Neural cell (in vitro differentiated cells): ENCODE results near the gene BABAM2. TPM values are rescaled to one million over a fixed set of nuclear protein-coding genes. Genes with fewer than 3 reads are reported as not detected.

Experiments
- H2AFZ ChIP-seq: fragments of 200-600, 300-800 bp; sonication (generic), shearing (Covaris generic); 2 replicates; pipeline ENCODE4 v1.6.0; 2014; ENCODE audit warnings: low read depth, mild to moderate bottlenecking, antibody characterized with exemption, low read length, moderate library complexity
- H3F3A ChIP-seq: fragments of 200-600 bp; shearing (Covaris generic); 2 replicates; pipeline ENCODE4 v1.6.1; 2016; ENCODE audit warnings: mild to moderate bottlenecking, moderate library complexity, mixed read lengths, antibody characterized with exemption, low read length; ENCODE audit not compliant: insufficient read depth, poor library complexity, severe bottlenecking
- H3K27ac ChIP-seq: fragments of 200-600, 300-800 bp; sonication (generic), shearing (Covaris generic); 2 replicates; pipeline ENCODE4 v1.5.1; 2014; ENCODE audit warnings: mild to moderate bottlenecking, low read length, moderate library complexity
- H3K27me3 ChIP-seq: fragments of 300-800, 200-600 bp; sonication (generic), shearing (Covaris generic); 2 replicates; pipeline ENCODE4 v1.6.0; 2014; ENCODE audit warnings: mild to moderate bottlenecking, low read depth, low read length, moderate library complexity; ENCODE audit not compliant: insufficient read depth
- H3K36me3 ChIP-seq: fragments of 300-800, 200-600 bp; sonication (generic), shearing (Covaris generic); 2 replicates; pipeline ENCODE4 v1.5.1; 2014; ENCODE audit warnings: mild to moderate bottlenecking, antibody characterized with exemption, low read length, moderate library complexity; ENCODE audit not compliant: insufficient read depth
- H3K4me2 ChIP-seq: fragments of 300-800, 200-600 bp; sonication (generic), shearing (Covaris generic); 2 replicates; pipeline ENCODE4 v1.6.0; 2014; ENCODE audit warnings: mild to moderate bottlenecking, low read length
- H3K4me3 ChIP-seq: fragments of 300-800, 200-600 bp; sonication (generic), shearing (Covaris generic); 2 replicates; pipeline ENCODE4 v1.5.1; 2014; ENCODE audit warnings: mild to moderate bottlenecking, low read length, moderate library complexity
- H3K79me2 ChIP-seq: fragments of 200-600 bp; shearing (Covaris generic); replicated peaks from 2 replicates; pipeline ENCODE4 v1.6.0; 2014; ENCODE audit warnings: mild to moderate bottlenecking, low read length, moderate library complexity; ENCODE audit not compliant: insufficient read depth
- H3K9ac ChIP-seq: fragments of 300-800, 200-600 bp; sonication (generic), shearing (Covaris generic); 2 replicates; pipeline ENCODE4 v1.6.1; 2016; ENCODE audit warnings: mild to moderate bottlenecking, low read length, mixed read lengths
- H3K9me2 ChIP-seq: fragments of 200-600 bp; shearing (Covaris generic); 2 replicates; pipeline ENCODE4 v1.6.1; 2016; ENCODE audit warnings: mild to moderate bottlenecking, low read length, mixed read lengths; ENCODE audit not compliant: insufficient read depth
- H3K9me3 ChIP-seq: fragments of 200-600, 300-800 bp; sonication (generic), shearing (Covaris generic); 2 replicates; pipeline ENCODE4 v1.6.1; 2016; ENCODE audit warnings: mild to moderate bottlenecking, mixed run types, low read length, moderate library complexity, mixed read lengths
- H4K20me1 ChIP-seq: fragments of 200-600 bp; shearing (Covaris generic); 2 replicates; pipeline ENCODE4 v1.6.1; 2016; ENCODE audit warnings: mild to moderate bottlenecking, mixed run types; ENCODE audit not compliant: insufficient read depth
- EP300 ChIP-seq: fragments of 450-650 bp; conservative IDR thresholded peaks from 2 replicates; pipeline ENCODE4 v1.6.1; 2014; ENCODE audit warnings: antibody characterized with exemption, mild to moderate bottlenecking, moderate library complexity; ENCODE audit not compliant: poor library complexity, severe bottlenecking
- EZH2 ChIP-seq: fragments of 200-600, 300-800 bp; shearing (Covaris generic), sonication (generic); IDR thresholded peaks from 2 replicates; pipeline ENCODE4 v1.6.1; 2014; ENCODE audit warnings: antibody characterized with exemption, low read length, borderline replicate concordance, mild to moderate bottlenecking; ENCODE audit not compliant: insufficient read depth, poor library complexity, severe bottlenecking
- MXI1 ChIP-seq: fragments of 450-650 bp; conservative IDR thresholded peaks from 2 replicates; pipeline ENCODE4 v1.6.1; 2014; ENCODE audit warnings: antibody characterized with exemption, mild to moderate bottlenecking; ENCODE audit not compliant: poor library complexity, severe bottlenecking
- POLR2AphosphoS5 ChIP-seq: IDR thresholded peaks from 2 replicates; pipeline ENCODE4 v1.6.1; 2012
- RAD21 ChIP-seq: fragments of 450-650 bp; conservative IDR thresholded peaks from 2 replicates; pipeline ENCODE4 v1.6.1; 2014; ENCODE audit warnings: antibody characterized with exemption, mild to moderate bottlenecking, moderate library complexity
- SMC3 ChIP-seq: fragments of 450-650 bp; conservative IDR thresholded peaks from 2 replicates; pipeline ENCODE4 v1.6.1; 2014; ENCODE audit warnings: antibody characterized with exemption, mild to moderate bottlenecking, moderate library complexity; ENCODE audit not compliant: poor library complexity
- TAF1 ChIP-seq: IDR thresholded peaks from 2 replicates; pipeline ENCODE4 v1.6.1; 2012; ENCODE audit warnings: low read depth
- polyA plus RNA-seq: library from polyadenylated mRNA; depleted of rRNA; stranded (reverse); fragments of >200 nt; gene quantifications from 2 replicates; pipeline ENCODE4 v1.2.3, GENCODE V29; 2014
- TF ChIP-seq, protein P1 (sequence below): IDR thresholded peaks from 2 replicates; pipeline ENCODE4 v1.6.1; 2012; ENCODE audit warnings: borderline replicate concordance
- TF ChIP-seq, protein P2 (sequence below): fragments of 450-650 bp; IDR thresholded peaks from 2 replicates; pipeline ENCODE4 v1.5.1; 2014; ENCODE audit warnings: antibody characterized with exemption, mild to moderate bottlenecking, moderate library complexity; ENCODE audit not compliant: poor library complexity, severe bottlenecking

Gene BABAM2
- polyA plus RNA-seq, 1 donor from 2014 or later = 15.3 TPM

DNA sequence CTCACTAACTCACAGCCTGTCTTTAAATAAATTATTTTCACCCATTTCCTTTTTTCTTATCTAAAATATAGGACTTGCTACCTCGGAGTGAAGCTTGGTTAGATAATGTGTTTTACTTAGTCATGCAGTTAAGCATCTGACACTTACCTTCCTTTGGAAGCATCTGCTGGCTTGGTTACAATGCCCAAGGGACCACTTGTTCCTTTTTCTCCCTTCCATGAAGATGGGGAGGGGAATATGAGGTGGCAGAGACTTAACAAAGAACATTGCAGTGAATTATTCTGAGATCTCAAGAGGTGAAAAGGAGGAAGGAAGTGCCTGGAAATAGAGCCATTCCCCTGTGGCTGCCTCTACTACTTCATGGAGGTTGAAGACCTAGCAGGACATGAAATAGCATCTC, 356.8 kb downstream of the BABAM2 start:
- Histone ChIP-seq H2AFZ (no peak overlapping the region), H3K9me2 (no peaks in the 10 kb centered on the region), H3K9ac (no peak overlapping the region), H4K20me1 (no peaks in the 10 kb centered on the region), H3K36me3 (no peaks in the 10 kb centered on the region), H3F3A (no peaks in the 10 kb centered on the region), H3K27ac (no peak overlapping the region), H3K79me2 (no peaks in the 10 kb centered on the region), H3K4me2 (no peak overlapping the region), H3K27me3 (no peaks in the 10 kb centered on the region), H3K4me3 (no peak overlapping the region), H3K9me3 (no peaks in the 10 kb centered on the region)
- TF ChIP-seq RAD21 = no peak
- TF ChIP-seq MXI1 = no peak
- no peak for TF ChIP-seq EZH2
- no peak for TF ChIP-seq EP300
- no peak for TF ChIP-seq SMC3
- TF ChIP-seq, protein P1, sequence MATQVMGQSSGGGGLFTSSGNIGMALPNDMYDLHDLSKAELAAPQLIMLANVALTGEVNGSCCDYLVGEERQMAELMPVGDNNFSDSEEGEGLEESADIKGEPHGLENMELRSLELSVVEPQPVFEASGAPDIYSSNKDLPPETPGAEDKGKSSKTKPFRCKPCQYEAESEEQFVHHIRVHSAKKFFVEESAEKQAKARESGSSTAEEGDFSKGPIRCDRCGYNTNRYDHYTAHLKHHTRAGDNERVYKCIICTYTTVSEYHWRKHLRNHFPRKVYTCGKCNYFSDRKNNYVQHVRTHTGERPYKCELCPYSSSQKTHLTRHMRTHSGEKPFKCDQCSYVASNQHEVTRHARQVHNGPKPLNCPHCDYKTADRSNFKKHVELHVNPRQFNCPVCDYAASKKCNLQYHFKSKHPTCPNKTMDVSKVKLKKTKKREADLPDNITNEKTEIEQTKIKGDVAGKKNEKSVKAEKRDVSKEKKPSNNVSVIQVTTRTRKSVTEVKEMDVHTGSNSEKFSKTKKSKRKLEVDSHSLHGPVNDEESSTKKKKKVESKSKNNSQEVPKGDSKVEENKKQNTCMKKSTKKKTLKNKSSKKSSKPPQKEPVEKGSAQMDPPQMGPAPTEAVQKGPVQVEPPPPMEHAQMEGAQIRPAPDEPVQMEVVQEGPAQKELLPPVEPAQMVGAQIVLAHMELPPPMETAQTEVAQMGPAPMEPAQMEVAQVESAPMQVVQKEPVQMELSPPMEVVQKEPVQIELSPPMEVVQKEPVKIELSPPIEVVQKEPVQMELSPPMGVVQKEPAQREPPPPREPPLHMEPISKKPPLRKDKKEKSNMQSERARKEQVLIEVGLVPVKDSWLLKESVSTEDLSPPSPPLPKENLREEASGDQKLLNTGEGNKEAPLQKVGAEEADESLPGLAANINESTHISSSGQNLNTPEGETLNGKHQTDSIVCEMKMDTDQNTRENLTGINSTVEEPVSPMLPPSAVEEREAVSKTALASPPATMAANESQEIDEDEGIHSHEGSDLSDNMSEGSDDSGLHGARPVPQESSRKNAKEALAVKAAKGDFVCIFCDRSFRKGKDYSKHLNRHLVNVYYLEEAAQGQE = no peak
- no peak for TF ChIP-seq TAF1
- no peak for TF ChIP-seq POLR2AphosphoS5
- TF ChIP-seq, protein P2, sequence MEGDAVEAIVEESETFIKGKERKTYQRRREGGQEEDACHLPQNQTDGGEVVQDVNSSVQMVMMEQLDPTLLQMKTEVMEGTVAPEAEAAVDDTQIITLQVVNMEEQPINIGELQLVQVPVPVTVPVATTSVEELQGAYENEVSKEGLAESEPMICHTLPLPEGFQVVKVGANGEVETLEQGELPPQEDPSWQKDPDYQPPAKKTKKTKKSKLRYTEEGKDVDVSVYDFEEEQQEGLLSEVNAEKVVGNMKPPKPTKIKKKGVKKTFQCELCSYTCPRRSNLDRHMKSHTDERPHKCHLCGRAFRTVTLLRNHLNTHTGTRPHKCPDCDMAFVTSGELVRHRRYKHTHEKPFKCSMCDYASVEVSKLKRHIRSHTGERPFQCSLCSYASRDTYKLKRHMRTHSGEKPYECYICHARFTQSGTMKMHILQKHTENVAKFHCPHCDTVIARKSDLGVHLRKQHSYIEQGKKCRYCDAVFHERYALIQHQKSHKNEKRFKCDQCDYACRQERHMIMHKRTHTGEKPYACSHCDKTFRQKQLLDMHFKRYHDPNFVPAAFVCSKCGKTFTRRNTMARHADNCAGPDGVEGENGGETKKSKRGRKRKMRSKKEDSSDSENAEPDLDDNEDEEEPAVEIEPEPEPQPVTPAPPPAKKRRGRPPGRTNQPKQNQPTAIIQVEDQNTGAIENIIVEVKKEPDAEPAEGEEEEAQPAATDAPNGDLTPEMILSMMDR = no peak

DNA sequence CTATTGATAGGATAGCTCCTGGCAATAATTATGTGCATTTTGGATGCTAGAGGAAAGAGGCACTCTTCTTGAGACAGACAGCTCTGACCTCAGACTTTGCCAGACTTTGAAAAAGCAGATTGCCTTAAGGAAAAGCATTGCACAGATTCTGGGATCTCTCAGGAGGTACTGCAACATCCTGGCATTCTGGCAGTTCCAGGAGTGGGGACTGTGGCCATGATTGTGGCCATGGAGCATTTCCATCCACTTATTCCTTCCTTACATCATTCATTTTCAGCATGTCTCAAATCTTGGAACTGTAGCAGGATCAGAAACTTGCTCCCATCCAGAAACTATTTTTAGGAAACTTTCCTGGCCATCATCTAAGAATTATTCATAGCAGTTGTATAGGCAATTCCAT, 357.2 kb downstream of the BABAM2 start:
- H3K4me3 ChIP-seq = no peak overlapping the region
- H2AFZ ChIP-seq = no peak overlapping the region
- no peak overlapping the region for H3K9ac ChIP-seq
- H3K27ac ChIP-seq = no peak overlapping the region
- no peaks in the 10 kb centered on the region for H3F3A ChIP-seq
- no peaks in the 10 kb centered on the region for H3K27me3 ChIP-seq
- no peaks in the 10 kb centered on the region for H3K9me2 ChIP-seq
- H3K9me3 ChIP-seq = no peaks in the 10 kb centered on the region
- H3K4me2 ChIP-seq = no peak overlapping the region
- H3K36me3 ChIP-seq = no peaks in the 10 kb centered on the region
- no peaks in the 10 kb centered on the region for H4K20me1 ChIP-seq
- TF ChIP-seq TAF1 (no peak), MXI1 (no peak), EP300 (no peak), SMC3 (no peak), EZH2 (no peak)
- TF ChIP-seq, protein P1 = no peak
- no peaks in the 10 kb centered on the region for H3K79me2 ChIP-seq
